Panc1 (cell line): Measurements from ENCODE around the gene RFTN1. TPM values are rescaled to one million over a fixed set of nuclear protein-coding genes. Genes with fewer than 3 reads are reported as not detected.

Source experiments
- ATAC-seq: fragments of 200-7000 bp; cut with Tn5 transposase; 2 replicates; pipeline ENCODE4 v1.9.1; 2020; ENCODE audit warnings: mild to moderate bottlenecking, moderate library complexity
- BruUV-seq: library from RNA; stranded (reverse); fragments of 400-500 nt; replicated peaks from 2 replicates; lab custom pipeline; 2021; lab: Mats Ljungman, UMichigan
- CTCF ChIA-PET: fragments of 300-600 bp; sonication (Branson Sonifier 250); formaldehyde crosslinking; loops from one replicate; lab custom pipeline; 2022; ENCODE audit warnings: antibody characterized with exemption; lab: Charles Lee
- POLR2A ChIA-PET: fragments of 300-600 bp; sonication (Branson Sonifier 250); formaldehyde crosslinking; loops from one replicate; lab custom pipeline; 2022; ENCODE audit warnings: antibody characterized with exemption; lab: Charles Lee
- DNase-seq: peaks from one replicate; pipeline ENCODE4 v3.0.0-alpha.2; 2010; ENCODE audit warnings: low read depth, low spot score
- H3K27ac ChIP-seq: 2 replicates; pipeline ENCODE4 v1.5.1; 2011; ENCODE audit warnings: mild to moderate bottlenecking, low read length, inconsistent platforms
- H3K27me3 ChIP-seq: fragments of 200-500 bp; sonication (Bioruptor generic); 2 replicates; pipeline ENCODE4 v1.6.0; 2014; ENCODE audit warnings: low read length, inconsistent platforms; ENCODE audit not compliant: control insufficient read depth, insufficient read depth
- H3K36me3 ChIP-seq: fragments of 200-500 bp; sonication (Bioruptor generic); 2 replicates; pipeline ENCODE4 v1.5.1; 2014; ENCODE audit warnings: inconsistent platforms, mild to moderate bottlenecking, low read length, moderate library complexity; ENCODE audit not compliant: control insufficient read depth, insufficient read depth
- H3K4me1 ChIP-seq: 2 replicates; pipeline ENCODE4 v1.5.1; 2011; ENCODE audit warnings: inconsistent platforms, mild to moderate bottlenecking, low read length, moderate library complexity; ENCODE audit not compliant: control insufficient read depth, insufficient read depth
- H3K4me3 ChIP-seq, 2 experiments: 2 replicates each; pipeline ENCODE4 v1.5.1; 2011 to 2012; ENCODE audit warnings: low read depth in 2 of 2, low read length in 2 of 2, mild to moderate bottlenecking in 2 of 2, inconsistent platforms in 1 of 2, moderate library complexity in 1 of 2
- H3K9me3 ChIP-seq: fragments of 200-500 bp; sonication (Bioruptor generic); 2 replicates; pipeline ENCODE4 v1.5.1; 2014; ENCODE audit warnings: low read depth, mild to moderate bottlenecking, inconsistent platforms, low read length, moderate library complexity; ENCODE audit not compliant: control insufficient read depth, insufficient read depth
- CTCF ChIP-seq: fragments of 450-650 bp; IDR thresholded peaks from 2 replicates; pipeline ENCODE4 v1.5.1; 2017; ENCODE audit warnings: mild to moderate bottlenecking
- POLR2AphosphoS5 ChIP-seq: IDR thresholded peaks from 2 replicates; pipeline ENCODE4 v1.6.1; 2012; ENCODE audit warnings: mild to moderate bottlenecking, low read depth, low read length, moderate library complexity
- REST ChIP-seq, 2 experiments: IDR thresholded peaks; 2 replicates each; pipeline ENCODE4 v1.6.1; 2011 to 2012; ENCODE audit warnings: low read depth in 2 of 2, control low read depth in 1 of 2, low read length in 1 of 2, mild to moderate bottlenecking in 1 of 2, moderate library complexity in 1 of 2; ENCODE audit not compliant: insufficient read depth in 1 of 2
- SIN3A ChIP-seq: IDR thresholded peaks from 2 replicates; pipeline ENCODE4 v1.6.1; 2012; ENCODE audit warnings: low read depth, mild to moderate bottlenecking, low read length, moderate library complexity, borderline replicate concordance; ENCODE audit not compliant: insufficient read depth
- TCF7L2 ChIP-seq: IDR thresholded peaks from 2 replicates; pipeline ENCODE4 v1.6.1; 2011; ENCODE audit warnings: mild to moderate bottlenecking, low read depth, low read length, inconsistent platforms
- in situ Hi-C: cut with HindIII; loops from 2 replicates; pipeline ENCODE4 v1.10.0; 2016; ENCODE audit warnings: low sequenced_read_pairs, low pct_unique_long_range_greater_than_20kb
- intact Hi-C: fragments of 100-400 bp; cut with micrococcal nuclease; formaldehyde crosslinking; loops from one replicate; pipeline ENCODE4 v1.10.0; 2022; ENCODE audit not compliant: unreplicated experiment
- total RNA-seq: library from RNA; stranded (reverse); gene quantifications from one replicate; pipeline ENCODE4 v1.2.1, GENCODE V29; 2021; ENCODE audit not compliant: unreplicated experiment

The RFTN1 gene
- total RNA-seq, 1 experiment from 2014 or later: 0.90 TPM

- in situ Hi-C loops (no loop called here), intact Hi-C loops (no loop called here)
- DNase-seq (no peak), ATAC-seq (no peak)
- Histone ChIP-seq H3K4me3 (no peak overlapping the region), H3K4me1 (no peaks in the 10 kb centered on the region), H3K27me3 (no peaks in the 10 kb centered on the region), H3K27ac (no peak overlapping the region), H3K9me3 (no peaks in the 10 kb centered on the region), H3K36me3 (no peaks in the 10 kb centered on the region)
- TF ChIP-seq TCF7L2 (no peak), POLR2AphosphoS5 (no peak), SIN3A (no peak), REST (IDR thresholded peaks at IDR 0.05; ENCODE audit: insufficient read depth in 1 of 2, low read depth in 2 of 2, low read length in 1 of 2) (0 out of 4 replicates have a peak, but pooled peaks of 1 of the 2 experiments have one; percentile 1), CTCF (no peak)
- CTCF ChIA-PET: no interaction called here
- no TSS peak for BruUV-seq
- POLR2A ChIA-PET: no interaction called here
These were observed 87.5 kb downstream of the RFTN1 start for GRCh38 chr3:16426029-16426400.

DNA sequence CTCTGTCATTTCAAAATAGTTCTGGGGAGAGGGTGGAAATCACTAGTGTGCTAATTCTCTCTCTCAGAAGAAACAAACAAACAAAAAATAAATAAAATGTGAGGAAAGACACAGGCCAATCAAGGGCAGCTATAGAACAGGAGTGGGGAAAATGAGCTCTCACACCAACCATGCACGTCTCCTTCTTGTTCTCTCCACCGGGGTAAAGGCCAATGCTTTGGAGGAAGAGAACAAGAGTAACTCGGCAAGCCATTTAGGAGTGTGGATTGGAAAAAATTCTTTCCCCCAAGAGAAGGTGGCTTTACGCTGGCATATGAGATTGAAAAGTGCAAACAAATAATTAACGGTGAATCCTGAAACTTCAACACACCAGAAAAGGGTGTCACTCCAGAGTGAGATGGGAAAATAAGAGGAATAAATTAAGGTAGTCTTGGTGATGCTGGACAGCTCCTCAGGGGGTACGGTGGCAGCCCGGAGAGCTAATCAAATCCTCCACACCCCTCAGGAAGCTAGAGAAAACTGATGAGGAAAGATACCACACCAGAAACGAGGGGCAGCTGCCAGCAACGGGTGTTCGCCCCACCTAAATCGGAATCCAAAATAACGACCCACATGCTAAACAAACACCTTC lies 88.0 kb downstream of the RFTN1 start:
- no peaks in the 10 kb centered on the region for H3K36me3 ChIP-seq
- H3K4me1 ChIP-seq: no peaks in the 10 kb centered on the region
- H3K27ac ChIP-seq: no peak overlapping the region
- H3K27me3 ChIP-seq: no peaks in the 10 kb centered on the region
- POLR2A ChIA-PET: no interaction called here
- no peaks in the 10 kb centered on the region for H3K9me3 ChIP-seq
- BruUV-seq: no TSS peak
- in situ Hi-C loops: no loop called here
- intact Hi-C loops: no loop called here
- no peak overlapping the region for H3K4me3 ChIP-seq
- TF ChIP-seq POLR2AphosphoS5 (no peak), REST (IDR thresholded peaks at IDR 0.05; ENCODE audit: insufficient read depth in 1 of 2, low read depth in 2 of 2, low read length in 1 of 2) (peak; percentile 15 to 55; a peak in 2 of 4 replicates), SIN3A (no peak), TCF7L2 (no peak)
- CTCF ChIA-PET: no interaction called here
- no peak for DNase-seq
- no peak for ATAC-seq
